A549 (cell line): ENCODE data around the gene IL17RC. TPM values are rescaled to one million over a fixed set of nuclear protein-coding genes. Genes with fewer than 3 reads are reported as not detected.

Experiments
- ATAC-seq, 2 experiments: fragments of 200-7000 bp in 1 of 2; fragments of >200 bp in 1 of 2; cut with Nextera tagmentation in 1 of 2; cut with Tn5 transposase in 1 of 2; 3 replicates each; pipeline versions ENCODE4 v1.8.0 to v1.9.1; 2018 to 2020; ENCODE audit warnings: mild to moderate bottlenecking in 1 of 2, moderate library complexity in 1 of 2
- CTCF ChIA-PET: fragments of 300-600 bp; sonication (Branson Sonifier 250); formaldehyde crosslinking; extraction: SDS; loops from one replicate; lab custom pipeline; 2021; ENCODE audit warnings: antibody characterized with exemption, inconsistent platforms; lab: Yijun Ruan, JAX
- POLR2A ChIA-PET: fragments of 350-600 bp; formaldehyde crosslinking; extraction: SDS; loops from one replicate; lab custom pipeline; 2021; ENCODE audit warnings: antibody characterized with exemption, inconsistent platforms; lab: Yijun Ruan, JAX
- DNase-seq, 2 experiments: peaks; one replicate each; pipeline versions ENCODE4 v3.0.0 to v3.0.0-alpha.2; 2011 to 2016; ENCODE audit warnings: low read depth in 1 of 2, low spot score in 1 of 2
- FAIRE-seq: peaks from 2 replicates; lab custom pipeline; 2011; peaks lifted over from hg19 to GRCh38; lab: Jason Lieb, UNC
- H3K27ac ChIP-seq, 2 experiments: fragments of >200 bp; sonication (Bioruptor Twin); formaldehyde crosslinking; 3 replicates each; pipeline ENCODE4 v1.5.1; 2016 to 2017
- H3K4me1 ChIP-seq: fragments of >200 bp; sonication (Bioruptor Twin); formaldehyde crosslinking; 3 replicates; pipeline ENCODE4 v1.6.1; 2016
- H3K4me2 ChIP-seq: fragments of >200 bp; sonication (Bioruptor Twin); formaldehyde crosslinking; 3 replicates; pipeline ENCODE4 v1.6.1; 2016
- H3K4me3 ChIP-seq: fragments of >200 bp; sonication (Bioruptor Twin); formaldehyde crosslinking; 3 replicates; pipeline ENCODE4 v1.5.1; 2016
- H3K9me3 ChIP-seq: fragments of >200 bp; sonication (Bioruptor Twin); formaldehyde crosslinking; 3 replicates; pipeline ENCODE4 v1.6.1; 2016
- CBX2 ChIP-seq: fragments of 200-600 bp; sonication (generic); IDR thresholded peaks from 2 replicates; pipeline ENCODE4 v1.6.1; 2016; ENCODE audit warnings: low read depth, mild to moderate bottlenecking, borderline replicate concordance
- CBX8 ChIP-seq: fragments of 200-600 bp; sonication (generic); IDR thresholded peaks from 2 replicates; pipeline ENCODE4 v1.6.1; 2016
- FOSL2 ChIP-seq, 2 experiments: fragments of 450-650 bp in 1 of 2; fragments of >200 bp in 1 of 2; sonication (Bioruptor Twin) in 1 of 2; formaldehyde crosslinking; IDR thresholded peaks; 2 replicates each; pipeline versions ENCODE4 v1.5.0 to v1.6.1; 2016 to 2020; ENCODE audit warnings: mild to moderate bottlenecking in 1 of 2, moderate library complexity in 1 of 2
- GATA3 ChIP-seq: IDR thresholded peaks from 2 replicates; pipeline ENCODE4 v1.6.1; 2012; ENCODE audit warnings: borderline replicate concordance
- HOXB13 ChIP-seq: fragments of 250-450 bp; sonication (Bioruptor Pico); IDR thresholded peaks from 2 replicates; pipeline ENCODE4 v1.5.0; 2020; ENCODE audit warnings: low read depth, mild to moderate bottlenecking, moderate library complexity
- JUN ChIP-seq, 2 experiments: fragments of >200 bp; sonication (Bioruptor Twin); formaldehyde crosslinking; IDR thresholded peaks; 2 replicates in 1 of 2; 3 replicates in 1 of 2; pipeline ENCODE4 v1.6.1; 2016 to 2017
- JUNB ChIP-seq: fragments of >200 bp; sonication (Bioruptor Twin); formaldehyde crosslinking; IDR thresholded peaks from 2 replicates; pipeline ENCODE4 v1.6.1; 2016
- KDM1A ChIP-seq: fragments of 200-600 bp; sonication (generic); IDR thresholded peaks from 2 replicates; pipeline ENCODE4 v1.6.1; 2016; ENCODE audit warnings: low read depth, mild to moderate bottlenecking
- NPAS2 ChIP-seq: fragments of 250-450 bp; sonication (Bioruptor Pico); IDR thresholded peaks from 2 replicates; pipeline ENCODE4 v1.8.0; 2022; ENCODE audit warnings: mild to moderate bottlenecking, moderate library complexity, borderline replicate concordance
- POLR2A ChIP-seq: IDR thresholded peaks from 2 replicates; pipeline ENCODE4 v1.6.1; 2012; ENCODE audit warnings: mild to moderate bottlenecking, low read length
- RFX5 ChIP-seq: fragments of 450-650 bp; IDR thresholded peaks from 2 replicates; pipeline ENCODE4 v1.7.1; 2014; ENCODE audit warnings: antibody characterized with exemption, mild to moderate bottlenecking, moderate library complexity
- RNF2 ChIP-seq: fragments of 200-600 bp; sonication (generic); IDR thresholded peaks from 2 replicates; pipeline ENCODE4 v1.6.1; 2016; ENCODE audit warnings: low read depth, mild to moderate bottlenecking, antibody characterized with exemption, moderate library complexity, borderline replicate concordance
- SMC3 ChIP-seq: fragments of >200 bp; sonication (Bioruptor Twin); formaldehyde crosslinking; IDR thresholded peaks from 3 replicates; pipeline ENCODE4 v1.6.1; 2018; ENCODE audit warnings: inconsistent platforms
- SREBF2 ChIP-seq: fragments of 450-650 bp; IDR thresholded peaks from 2 replicates; pipeline ENCODE4 v1.6.1; 2014; ENCODE audit warnings: mild to moderate bottlenecking, moderate library complexity
- TFCP2L1 ChIP-seq: fragments of 250-450 bp; sonication (Bioruptor Pico); IDR thresholded peaks from 2 replicates; pipeline ENCODE4 v1.5.0; 2021; ENCODE audit warnings: mild to moderate bottlenecking
- ZFP36 ChIP-seq: fragments of 450-650 bp; IDR thresholded peaks from 2 replicates; pipeline ENCODE4 v1.6.1; 2014; ENCODE audit warnings: borderline replicate concordance; ENCODE audit not compliant: partially characterized antibody
- WGBS: methylation state at CpG from one replicate; pipeline ENCODE4 v1.1.6; 2017; ENCODE audit errors: missing lambda C conversion rate; 5-methylcytosine and 5-hydroxymethylcytosine counted together
- polyA plus RNA-seq, 4 experiments: library from polyadenylated mRNA; depleted of rRNA in 3 of 4; stranded (reverse); fragments of >200 nt; fragmentation: RNase III in 1 of 4; extraction: RNeasy Plus Mini Kit Qiagen cat#74134 plus additional on column Dnase treatment in 1 of 4; gene quantifications; 2 replicates in 3 of 4; 3 replicates in 1 of 4; pipeline ENCODE4 v1.2.3, GENCODE V29; 2011 to 2017
- TF ChIP-seq, protein P1 (sequence below): fragments of >200 bp; sonication (Bioruptor Twin); formaldehyde crosslinking; IDR thresholded peaks from 2 replicates; pipeline ENCODE4 v1.6.1; 2016
- TF ChIP-seq, protein P2 (sequence below): fragments of 450-650 bp; IDR thresholded peaks from 2 replicates; pipeline ENCODE4 v1.6.1; 2014; ENCODE audit warnings: antibody characterized with exemption
- TF ChIP-seq, protein P3 (sequence below): fragments of 200-600 bp; sonication (generic); IDR thresholded peaks from 2 replicates; pipeline ENCODE4 v1.6.1; 2016; ENCODE audit warnings: antibody characterized with exemption, mild to moderate bottlenecking, moderate library complexity
- TF ChIP-seq, protein P4 (sequence below): fragments of 150-350 bp; IDR thresholded peaks from 2 replicates; pipeline ENCODE4 v1.6.1; 2014; ENCODE audit warnings: low read depth, mild to moderate bottlenecking, low read length

The IL17RC gene
- polyA plus RNA-seq, 2 of the 4 experiments (the other 2 are of a cell fraction): 7.7 to 9.4 TPM

DNA sequence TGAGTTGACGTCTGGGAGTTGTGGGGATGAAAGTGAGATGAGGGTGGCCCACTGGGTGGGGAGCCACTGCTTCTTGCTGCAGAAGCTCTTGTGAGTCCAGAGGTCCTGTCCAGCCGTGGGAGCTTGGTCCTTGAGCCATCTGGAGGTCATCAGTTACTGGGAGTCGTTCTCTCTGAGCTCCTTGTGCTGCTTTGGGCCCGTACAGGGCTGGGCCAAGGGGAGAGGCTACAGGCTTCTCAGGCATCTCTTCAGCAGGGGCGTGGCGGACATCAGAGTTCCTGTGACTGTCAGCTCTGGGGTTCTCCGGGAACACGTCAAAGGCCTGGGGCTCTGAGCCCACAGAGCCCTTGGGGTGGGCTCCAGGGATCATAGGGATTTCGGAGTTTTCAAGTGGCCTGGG lies 32.7 kb downstream of the IL17RC start (continued):
- no peak for TF ChIP-seq JUNB
- no peak for TF ChIP-seq CBX2

DNA sequence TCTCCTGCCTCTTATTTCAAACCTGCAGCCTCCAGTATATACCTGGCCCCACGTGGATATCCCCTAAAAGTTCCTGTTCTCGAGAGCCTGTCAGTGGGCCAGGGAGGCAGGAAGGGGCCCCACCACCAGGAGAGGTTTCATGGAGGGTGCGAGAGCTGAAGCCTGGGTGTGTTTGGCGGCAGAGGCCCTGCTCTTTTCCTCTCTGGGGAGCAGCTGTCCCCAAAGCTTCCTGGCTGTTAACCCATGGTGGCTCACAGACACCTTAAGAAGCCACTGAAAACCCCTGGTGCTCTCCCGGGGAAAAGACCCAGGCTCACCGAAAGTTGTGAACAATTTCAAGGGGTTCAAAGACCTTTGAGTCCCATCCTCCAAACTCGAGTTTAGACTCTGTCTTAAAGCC lies 34.2 kb downstream of the IL17RC start:
- Histone ChIP-seq H3K4me2 (no peak overlapping the region), H3K27ac (no peak overlapping the region), H3K9me3 (no peaks in the 10 kb centered on the region), H3K4me3 (no peak overlapping the region), H3K4me1 (peaks cover 22% of the 10 kb centered on the region)
- ChIA-PET POLR2A (no interaction called here), CTCF (interaction anchor here (0.8 to 2.0 kb wide), 2 partner anchors 17 to 235 kb away, joined by 4 to 11 read pairs; partner anchors contain the start of gene CRELD1)
- DNase-seq (no peak), ATAC-seq (no peak), FAIRE-seq (no peak)
- 70% methylated on average over 7 of the region's 7 CpGs for WGBS
- TF ChIP-seq RFX5 (no peak), NPAS2 (CRISPR knock-in tag) (no peak), HOXB13 (CRISPR knock-in tag) (no peak), RNF2 (no peak), JUN (IDR thresholded peaks at IDR 0.05) (no peak), TFCP2L1 (CRISPR knock-in tag) (no peak), GATA3 (no peak), FOSL2 (IDR thresholded peaks at IDR 0.05) (no peak), FOSL2 (CRISPR knock-in tag; IDR thresholded peaks at IDR 0.05) (no peak), CBX2 (no peak), CBX8 (no peak), SREBF2 (no peak), SMC3 (no peak), POLR2A (no peak)
- TF ChIP-seq, protein P1, sequence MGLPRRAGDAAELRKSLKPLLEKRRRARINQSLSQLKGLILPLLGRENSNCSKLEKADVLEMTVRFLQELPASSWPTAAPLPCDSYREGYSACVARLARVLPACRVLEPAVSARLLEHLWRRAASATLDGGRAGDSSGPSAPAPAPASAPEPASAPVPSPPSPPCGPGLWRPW: no peak
- TF ChIP-seq, protein P2, sequence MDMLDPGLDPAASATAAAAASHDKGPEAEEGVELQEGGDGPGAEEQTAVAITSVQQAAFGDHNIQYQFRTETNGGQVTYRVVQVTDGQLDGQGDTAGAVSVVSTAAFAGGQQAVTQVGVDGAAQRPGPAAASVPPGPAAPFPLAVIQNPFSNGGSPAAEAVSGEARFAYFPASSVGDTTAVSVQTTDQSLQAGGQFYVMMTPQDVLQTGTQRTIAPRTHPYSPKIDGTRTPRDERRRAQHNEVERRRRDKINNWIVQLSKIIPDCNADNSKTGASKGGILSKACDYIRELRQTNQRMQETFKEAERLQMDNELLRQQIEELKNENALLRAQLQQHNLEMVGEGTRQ: no peak
- TF ChIP-seq, protein P3, sequence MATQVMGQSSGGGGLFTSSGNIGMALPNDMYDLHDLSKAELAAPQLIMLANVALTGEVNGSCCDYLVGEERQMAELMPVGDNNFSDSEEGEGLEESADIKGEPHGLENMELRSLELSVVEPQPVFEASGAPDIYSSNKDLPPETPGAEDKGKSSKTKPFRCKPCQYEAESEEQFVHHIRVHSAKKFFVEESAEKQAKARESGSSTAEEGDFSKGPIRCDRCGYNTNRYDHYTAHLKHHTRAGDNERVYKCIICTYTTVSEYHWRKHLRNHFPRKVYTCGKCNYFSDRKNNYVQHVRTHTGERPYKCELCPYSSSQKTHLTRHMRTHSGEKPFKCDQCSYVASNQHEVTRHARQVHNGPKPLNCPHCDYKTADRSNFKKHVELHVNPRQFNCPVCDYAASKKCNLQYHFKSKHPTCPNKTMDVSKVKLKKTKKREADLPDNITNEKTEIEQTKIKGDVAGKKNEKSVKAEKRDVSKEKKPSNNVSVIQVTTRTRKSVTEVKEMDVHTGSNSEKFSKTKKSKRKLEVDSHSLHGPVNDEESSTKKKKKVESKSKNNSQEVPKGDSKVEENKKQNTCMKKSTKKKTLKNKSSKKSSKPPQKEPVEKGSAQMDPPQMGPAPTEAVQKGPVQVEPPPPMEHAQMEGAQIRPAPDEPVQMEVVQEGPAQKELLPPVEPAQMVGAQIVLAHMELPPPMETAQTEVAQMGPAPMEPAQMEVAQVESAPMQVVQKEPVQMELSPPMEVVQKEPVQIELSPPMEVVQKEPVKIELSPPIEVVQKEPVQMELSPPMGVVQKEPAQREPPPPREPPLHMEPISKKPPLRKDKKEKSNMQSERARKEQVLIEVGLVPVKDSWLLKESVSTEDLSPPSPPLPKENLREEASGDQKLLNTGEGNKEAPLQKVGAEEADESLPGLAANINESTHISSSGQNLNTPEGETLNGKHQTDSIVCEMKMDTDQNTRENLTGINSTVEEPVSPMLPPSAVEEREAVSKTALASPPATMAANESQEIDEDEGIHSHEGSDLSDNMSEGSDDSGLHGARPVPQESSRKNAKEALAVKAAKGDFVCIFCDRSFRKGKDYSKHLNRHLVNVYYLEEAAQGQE: no peak
- TF ChIP-seq, protein P4, sequence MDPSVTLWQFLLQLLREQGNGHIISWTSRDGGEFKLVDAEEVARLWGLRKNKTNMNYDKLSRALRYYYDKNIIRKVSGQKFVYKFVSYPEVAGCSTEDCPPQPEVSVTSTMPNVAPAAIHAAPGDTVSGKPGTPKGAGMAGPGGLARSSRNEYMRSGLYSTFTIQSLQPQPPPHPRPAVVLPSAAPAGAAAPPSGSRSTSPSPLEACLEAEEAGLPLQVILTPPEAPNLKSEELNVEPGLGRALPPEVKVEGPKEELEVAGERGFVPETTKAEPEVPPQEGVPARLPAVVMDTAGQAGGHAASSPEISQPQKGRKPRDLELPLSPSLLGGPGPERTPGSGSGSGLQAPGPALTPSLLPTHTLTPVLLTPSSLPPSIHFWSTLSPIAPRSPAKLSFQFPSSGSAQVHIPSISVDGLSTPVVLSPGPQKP: no peak

DNA sequence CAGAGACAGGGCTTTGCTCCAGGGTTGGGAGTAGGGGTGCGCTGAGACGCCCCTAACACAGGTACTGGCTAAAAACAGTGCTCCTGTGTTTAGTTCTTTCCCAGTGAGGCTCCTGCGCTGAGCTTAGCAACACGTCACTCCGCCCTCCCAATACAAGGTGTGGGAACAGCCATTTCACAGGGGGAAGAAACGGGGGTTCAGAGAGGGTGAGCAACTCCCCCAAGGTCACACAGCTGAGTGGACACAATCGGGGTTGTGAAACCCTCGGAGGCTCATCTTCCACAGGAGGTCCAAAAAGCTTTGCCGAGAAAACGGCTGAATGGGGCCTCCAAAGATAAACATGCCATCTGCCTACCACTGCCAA lies 34.7 kb downstream of the IL17RC start:
- no peak for DNase-seq
- Histone ChIP-seq H3K4me1 (peaks cover 23% of the 10 kb centered on the region), H3K4me3 (peak overlapping the region; percentile 42), H3K9me3 (no peaks in the 10 kb centered on the region), H3K4me2 (peak overlapping the region; percentile 67), H3K27ac (peak overlapping the region in 1 of 2 experiments; percentile 82; a peak in 3 of 6 replicates)
- ATAC-seq: no peak
- peak; percentile 74; the same call in 1 of the 2 replicates for TF ChIP-seq KDM1A
- TF ChIP-seq, protein P1: no peak
- TF ChIP-seq ZFP36: peak; percentile 87
- FAIRE-seq: no peak
- ChIA-PET POLR2A (interaction anchor here (0.9 kb wide), 1 partner anchor 18 kb away, joined by 3 read pairs; the partner anchor contains the start of gene CRELD1), CTCF (interaction anchor here (0.8 to 2.0 kb wide), 4 partner anchors 15 to 236 kb away, joined by 3 to 11 read pairs (median 4); partner anchors contain the start of gene CRELD1)
- WGBS: 60% methylated on average over 10 of the region's 10 CpGs
